SK-N-SH treated with all-trans-retinoic acid at 6 μM for 48 hours (cell line): ENCODE results near the gene CNGA4.

Source experiments
- ATAC-seq: fragments of 200-7000 bp; cut with Tn5 transposase; 3 replicates; pipeline ENCODE4 v1.9.1; 2020; ENCODE audit warnings: mild to moderate bottlenecking, moderate library complexity
- ARNTL ChIP-seq: fragments of 450-650 bp; formaldehyde crosslinking; IDR thresholded peaks from 2 replicates; pipeline ENCODE4 v1.5.0; 2020; ENCODE audit warnings: low read depth, mild to moderate bottlenecking, moderate library complexity, borderline replicate concordance
- BACH2 ChIP-seq: fragments of 250-450 bp; sonication (Bioruptor Pico); IDR thresholded peaks from 2 replicates; pipeline ENCODE4 v1.9.0; 2021; ENCODE audit warnings: mild to moderate bottlenecking, borderline replicate concordance
- CSDC2 ChIP-seq: fragments of 250-450 bp; sonication (Bioruptor Pico); IDR thresholded peaks from 2 replicates; pipeline ENCODE4 v1.5.0; 2020; ENCODE audit warnings: mild to moderate bottlenecking, moderate library complexity
- ESRRG ChIP-seq: fragments of 250-450 bp; sonication (Bioruptor Pico); IDR thresholded peaks from 2 replicates; pipeline ENCODE4 v1.6.1; 2021; ENCODE audit warnings: mild to moderate bottlenecking
- GLIS3 ChIP-seq: fragments of 250-450 bp; sonication (Bioruptor Pico); IDR thresholded peaks from 2 replicates; pipeline ENCODE4 v1.5.0; 2020; ENCODE audit warnings: mild to moderate bottlenecking, moderate library complexity
- ISL1 ChIP-seq: fragments of 250-450 bp; sonication (Bioruptor Pico); IDR thresholded peaks from 2 replicates; pipeline ENCODE4 v2.1.2; 2022; ENCODE audit warnings: mild to moderate bottlenecking, moderate library complexity
- RARB ChIP-seq: fragments of 250-450 bp; sonication (Bioruptor Pico); IDR thresholded peaks from 2 replicates; pipeline ENCODE4 v1.8.0; 2021; ENCODE audit warnings: mild to moderate bottlenecking, moderate library complexity
- SNAI2 ChIP-seq: fragments of 250-450 bp; sonication (Bioruptor Pico); IDR thresholded peaks from 2 replicates; pipeline ENCODE4 v1.5.0; 2020; ENCODE audit warnings: mild to moderate bottlenecking, moderate library complexity
- TCF4 ChIP-seq: fragments of 250-450 bp; sonication (Bioruptor Pico); IDR thresholded peaks from 2 replicates; pipeline ENCODE4 v1.8.0; 2021; ENCODE audit warnings: mild to moderate bottlenecking, moderate library complexity, borderline replicate concordance
- TOX ChIP-seq: fragments of 250-450 bp; sonication (Bioruptor Pico); IDR thresholded peaks from 2 replicates; pipeline ENCODE4 v1.8.0; 2021; ENCODE audit warnings: mild to moderate bottlenecking, moderate library complexity, borderline replicate concordance
- ZC3H10 ChIP-seq: fragments of 250-450 bp; sonication (Bioruptor Pico); IDR thresholded peaks from 2 replicates; pipeline ENCODE4 v1.5.1; 2021; ENCODE audit warnings: mild to moderate bottlenecking, moderate library complexity
- ZFP30 ChIP-seq: fragments of 450-650 bp; formaldehyde crosslinking; IDR thresholded peaks from 2 replicates; pipeline ENCODE4 v1.5.0; 2022; ENCODE audit warnings: mild to moderate bottlenecking, moderate library complexity
- ZNF565 ChIP-seq: fragments of 450-650 bp; formaldehyde crosslinking; conservative IDR thresholded peaks from 2 replicates; pipeline ENCODE4 v1.5.0; 2020; ENCODE audit warnings: low read depth, mild to moderate bottlenecking, moderate library complexity
- ZNF70 ChIP-seq: fragments of 450-650 bp; formaldehyde crosslinking; IDR thresholded peaks from 2 replicates; pipeline ENCODE4 v1.5.0; 2020; ENCODE audit warnings: mild to moderate bottlenecking, moderate library complexity
- ZNF8 ChIP-seq: fragments of 450-650 bp; formaldehyde crosslinking; IDR thresholded peaks from 2 replicates; pipeline ENCODE4 v1.5.0; 2020; ENCODE audit warnings: mild to moderate bottlenecking, moderate library complexity
- TF ChIP-seq, protein P1 (sequence below): fragments of 250-450 bp; sonication (Bioruptor Pico); IDR thresholded peaks from 2 replicates; pipeline ENCODE4 v1.8.0; 2020; ENCODE audit warnings: mild to moderate bottlenecking, moderate library complexity, borderline replicate concordance
- TF ChIP-seq, protein P2 (sequence below): fragments of 250-450 bp; sonication (Bioruptor Pico); IDR thresholded peaks from 2 replicates; pipeline ENCODE4 v1.5.0; 2020; ENCODE audit warnings: mild to moderate bottlenecking, moderate library complexity
- TF ChIP-seq, protein P3 (sequence below): fragments of 250-450 bp; sonication (Bioruptor Pico); IDR thresholded peaks from 2 replicates; pipeline ENCODE4 v1.5.1; 2021; ENCODE audit warnings: mild to moderate bottlenecking, moderate library complexity
- TF ChIP-seq, protein P4 (sequence below): fragments of 250-450 bp; sonication (Bioruptor Pico); IDR thresholded peaks from 2 replicates; pipeline ENCODE4 v1.5.1; 2020; ENCODE audit warnings: low read depth, mild to moderate bottlenecking, moderate library complexity

Gene CNGA4

DNA sequence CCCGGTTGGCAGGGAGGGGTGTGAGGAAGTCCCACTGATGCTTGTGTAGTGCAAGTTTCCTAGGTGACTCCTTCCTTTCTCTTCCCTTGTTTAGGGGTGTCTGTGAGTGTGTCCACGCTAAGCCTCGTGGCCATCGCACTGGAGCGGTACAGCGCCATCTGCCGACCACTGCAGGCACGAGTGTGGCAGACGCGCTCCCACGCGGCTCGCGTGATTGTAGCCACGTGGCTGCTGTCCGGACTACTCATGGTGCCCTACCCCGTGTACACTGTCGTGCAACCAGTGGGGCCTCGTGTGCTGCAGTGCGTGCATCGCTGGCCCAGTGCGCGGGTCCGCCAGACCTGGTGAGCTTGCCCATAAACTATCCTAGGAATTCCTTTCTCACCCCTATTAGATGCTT lies 31.1 kb downstream of the CNGA4 start (continued):
- no peak for TF ChIP-seq ARNTL (CRISPR knock-in tag)
- no peak for TF ChIP-seq ZNF8
- no peak for TF ChIP-seq ESRRG (CRISPR knock-in tag)
- TF ChIP-seq BACH2: no peak

DNA sequence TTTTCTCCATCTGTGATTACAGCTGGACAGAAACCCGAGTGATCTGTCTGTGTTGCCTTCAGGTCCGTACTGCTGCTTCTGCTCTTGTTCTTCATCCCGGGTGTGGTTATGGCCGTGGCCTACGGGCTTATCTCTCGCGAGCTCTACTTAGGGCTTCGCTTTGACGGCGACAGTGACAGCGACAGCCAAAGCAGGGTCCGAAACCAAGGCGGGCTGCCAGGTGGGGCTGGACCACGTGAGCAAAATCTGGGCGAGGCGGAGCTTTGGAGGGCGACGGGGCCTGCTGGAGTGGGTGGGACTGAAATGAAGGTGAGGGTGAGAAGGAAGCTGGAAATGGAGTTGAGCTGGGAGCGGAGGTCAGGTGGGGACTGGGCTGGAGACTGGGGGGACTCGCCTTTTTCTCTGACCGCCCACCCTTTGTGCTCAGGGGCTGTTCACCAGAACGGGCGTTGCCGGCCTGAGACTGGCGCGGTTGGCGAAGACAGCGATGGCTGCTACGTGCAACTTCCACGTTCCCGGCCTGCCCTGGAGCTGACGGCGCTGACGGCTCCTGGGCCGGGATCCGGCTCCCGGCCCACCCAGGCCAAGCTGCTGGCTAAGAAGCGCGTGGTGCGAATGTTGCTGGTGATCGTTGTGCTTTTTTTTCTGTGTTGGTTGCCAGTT lies 31.8 kb downstream of the CNGA4 start:
- TF ChIP-seq, protein P1, sequence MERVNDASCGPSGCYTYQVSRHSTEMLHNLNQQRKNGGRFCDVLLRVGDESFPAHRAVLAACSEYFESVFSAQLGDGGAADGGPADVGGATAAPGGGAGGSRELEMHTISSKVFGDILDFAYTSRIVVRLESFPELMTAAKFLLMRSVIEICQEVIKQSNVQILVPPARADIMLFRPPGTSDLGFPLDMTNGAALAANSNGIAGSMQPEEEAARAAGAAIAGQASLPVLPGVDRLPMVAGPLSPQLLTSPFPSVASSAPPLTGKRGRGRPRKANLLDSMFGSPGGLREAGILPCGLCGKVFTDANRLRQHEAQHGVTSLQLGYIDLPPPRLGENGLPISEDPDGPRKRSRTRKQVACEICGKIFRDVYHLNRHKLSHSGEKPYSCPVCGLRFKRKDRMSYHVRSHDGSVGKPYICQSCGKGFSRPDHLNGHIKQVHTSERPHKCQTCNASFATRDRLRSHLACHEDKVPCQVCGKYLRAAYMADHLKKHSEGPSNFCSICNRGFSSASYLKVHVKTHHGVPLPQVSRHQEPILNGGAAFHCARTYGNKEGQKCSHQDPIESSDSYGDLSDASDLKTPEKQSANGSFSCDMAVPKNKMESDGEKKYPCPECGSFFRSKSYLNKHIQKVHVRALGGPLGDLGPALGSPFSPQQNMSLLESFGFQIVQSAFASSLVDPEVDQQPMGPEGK (CRISPR knock-in tag): no peak
- TF ChIP-seq TOX (CRISPR knock-in tag) (no peak), ZNF70 (CRISPR knock-in tag) (no peak), CSDC2 (CRISPR knock-in tag) (no peak), RARB (no peak), SNAI2 (CRISPR knock-in tag) (no peak)
- TF ChIP-seq, protein P2, sequence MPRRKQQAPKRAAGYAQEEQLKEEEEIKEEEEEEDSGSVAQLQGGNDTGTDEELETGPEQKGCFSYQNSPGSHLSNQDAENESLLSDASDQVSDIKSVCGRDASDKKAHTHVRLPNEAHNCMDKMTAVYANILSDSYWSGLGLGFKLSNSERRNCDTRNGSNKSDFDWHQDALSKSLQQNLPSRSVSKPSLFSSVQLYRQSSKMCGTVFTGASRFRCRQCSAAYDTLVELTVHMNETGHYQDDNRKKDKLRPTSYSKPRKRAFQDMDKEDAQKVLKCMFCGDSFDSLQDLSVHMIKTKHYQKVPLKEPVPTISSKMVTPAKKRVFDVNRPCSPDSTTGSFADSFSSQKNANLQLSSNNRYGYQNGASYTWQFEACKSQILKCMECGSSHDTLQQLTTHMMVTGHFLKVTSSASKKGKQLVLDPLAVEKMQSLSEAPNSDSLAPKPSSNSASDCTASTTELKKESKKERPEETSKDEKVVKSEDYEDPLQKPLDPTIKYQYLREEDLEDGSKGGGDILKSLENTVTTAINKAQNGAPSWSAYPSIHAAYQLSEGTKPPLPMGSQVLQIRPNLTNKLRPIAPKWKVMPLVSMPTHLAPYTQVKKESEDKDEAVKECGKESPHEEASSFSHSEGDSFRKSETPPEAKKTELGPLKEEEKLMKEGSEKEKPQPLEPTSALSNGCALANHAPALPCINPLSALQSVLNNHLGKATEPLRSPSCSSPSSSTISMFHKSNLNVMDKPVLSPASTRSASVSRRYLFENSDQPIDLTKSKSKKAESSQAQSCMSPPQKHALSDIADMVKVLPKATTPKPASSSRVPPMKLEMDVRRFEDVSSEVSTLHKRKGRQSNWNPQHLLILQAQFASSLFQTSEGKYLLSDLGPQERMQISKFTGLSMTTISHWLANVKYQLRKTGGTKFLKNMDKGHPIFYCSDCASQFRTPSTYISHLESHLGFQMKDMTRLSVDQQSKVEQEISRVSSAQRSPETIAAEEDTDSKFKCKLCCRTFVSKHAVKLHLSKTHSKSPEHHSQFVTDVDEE (CRISPR knock-in tag): no peak
- TF ChIP-seq, protein P3, sequence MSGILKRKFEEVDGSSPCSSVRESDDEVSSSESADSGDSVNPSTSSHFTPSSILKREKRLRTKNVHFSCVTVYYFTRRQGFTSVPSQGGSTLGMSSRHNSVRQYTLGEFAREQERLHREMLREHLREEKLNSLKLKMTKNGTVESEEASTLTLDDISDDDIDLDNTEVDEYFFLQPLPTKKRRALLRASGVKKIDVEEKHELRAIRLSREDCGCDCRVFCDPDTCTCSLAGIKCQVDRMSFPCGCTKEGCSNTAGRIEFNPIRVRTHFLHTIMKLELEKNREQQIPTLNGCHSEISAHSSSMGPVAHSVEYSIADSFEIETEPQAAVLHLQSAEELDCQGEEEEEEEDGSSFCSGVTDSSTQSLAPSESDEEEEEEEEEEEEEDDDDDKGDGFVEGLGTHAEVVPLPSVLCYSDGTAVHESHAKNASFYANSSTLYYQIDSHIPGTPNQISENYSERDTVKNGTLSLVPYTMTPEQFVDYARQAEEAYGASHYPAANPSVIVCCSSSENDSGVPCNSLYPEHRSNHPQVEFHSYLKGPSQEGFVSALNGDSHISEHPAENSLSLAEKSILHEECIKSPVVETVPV (CRISPR knock-in tag): no peak
- ATAC-seq: no peak

DNA sequence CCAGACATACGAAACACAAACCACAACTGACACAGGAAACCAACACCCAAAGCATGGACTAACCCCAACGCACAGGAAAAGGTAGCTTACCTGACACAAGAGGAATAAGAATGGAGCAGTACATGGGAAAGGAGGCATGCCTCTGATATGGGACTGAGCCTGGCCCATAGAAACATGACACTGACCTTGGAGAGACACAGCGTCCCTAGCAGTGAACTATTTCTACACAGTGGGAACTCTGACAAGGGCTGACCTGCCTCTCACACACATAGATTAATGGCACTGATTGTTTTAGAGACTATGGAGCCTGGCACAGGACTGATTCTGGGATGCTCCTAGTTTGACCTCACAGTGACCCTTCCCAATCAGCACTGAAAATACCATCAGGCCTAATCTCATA lies 32.7 kb downstream of the CNGA4 start:
- no peak for ATAC-seq
- TF ChIP-seq TCF4 (CRISPR knock-in tag) (no peak), TOX (CRISPR knock-in tag) (no peak), ZC3H10 (no peak), ISL1 (CRISPR knock-in tag) (no peak), GLIS3 (CRISPR knock-in tag) (no peak), ZNF8 (no peak), BACH2 (no peak), CSDC2 (CRISPR knock-in tag) (no peak), ZFP30 (CRISPR knock-in tag) (no peak), RARB (no peak), ZNF565 (no peak), ARNTL (CRISPR knock-in tag) (no peak), ESRRG (CRISPR knock-in tag) (no peak)
- TF ChIP-seq, protein P2 (CRISPR knock-in tag): no peak
- TF ChIP-seq, protein P4, sequence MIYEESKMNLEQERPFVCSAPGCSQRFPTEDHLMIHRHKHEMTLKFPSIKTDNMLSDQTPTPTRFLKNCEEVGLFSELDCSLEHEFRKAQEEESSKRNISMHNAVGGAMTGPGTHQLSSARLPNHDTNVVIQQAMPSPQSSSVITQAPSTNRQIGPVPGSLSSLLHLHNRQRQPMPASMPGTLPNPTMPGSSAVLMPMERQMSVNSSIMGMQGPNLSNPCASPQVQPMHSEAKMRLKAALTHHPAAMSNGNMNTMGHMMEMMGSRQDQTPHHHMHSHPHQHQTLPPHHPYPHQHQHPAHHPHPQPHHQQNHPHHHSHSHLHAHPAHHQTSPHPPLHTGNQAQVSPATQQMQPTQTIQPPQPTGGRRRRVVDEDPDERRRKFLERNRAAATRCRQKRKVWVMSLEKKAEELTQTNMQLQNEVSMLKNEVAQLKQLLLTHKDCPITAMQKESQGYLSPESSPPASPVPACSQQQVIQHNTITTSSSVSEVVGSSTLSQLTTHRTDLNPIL (CRISPR knock-in tag): no peak
- TF ChIP-seq, protein P1 (CRISPR knock-in tag): no peak
- TF ChIP-seq, protein P3 (CRISPR knock-in tag): no peak
